CD4-positive, alpha-beta T cell treated with Interleukin-10 for 1 hour (primary cell): Measurements from ENCODE around the gene FLAD1.

Experiments
- DNase-seq: peaks from one replicate; pipeline ENCODE4 v3.0.0-alpha.2; 2020

Gene FLAD1

DNA sequence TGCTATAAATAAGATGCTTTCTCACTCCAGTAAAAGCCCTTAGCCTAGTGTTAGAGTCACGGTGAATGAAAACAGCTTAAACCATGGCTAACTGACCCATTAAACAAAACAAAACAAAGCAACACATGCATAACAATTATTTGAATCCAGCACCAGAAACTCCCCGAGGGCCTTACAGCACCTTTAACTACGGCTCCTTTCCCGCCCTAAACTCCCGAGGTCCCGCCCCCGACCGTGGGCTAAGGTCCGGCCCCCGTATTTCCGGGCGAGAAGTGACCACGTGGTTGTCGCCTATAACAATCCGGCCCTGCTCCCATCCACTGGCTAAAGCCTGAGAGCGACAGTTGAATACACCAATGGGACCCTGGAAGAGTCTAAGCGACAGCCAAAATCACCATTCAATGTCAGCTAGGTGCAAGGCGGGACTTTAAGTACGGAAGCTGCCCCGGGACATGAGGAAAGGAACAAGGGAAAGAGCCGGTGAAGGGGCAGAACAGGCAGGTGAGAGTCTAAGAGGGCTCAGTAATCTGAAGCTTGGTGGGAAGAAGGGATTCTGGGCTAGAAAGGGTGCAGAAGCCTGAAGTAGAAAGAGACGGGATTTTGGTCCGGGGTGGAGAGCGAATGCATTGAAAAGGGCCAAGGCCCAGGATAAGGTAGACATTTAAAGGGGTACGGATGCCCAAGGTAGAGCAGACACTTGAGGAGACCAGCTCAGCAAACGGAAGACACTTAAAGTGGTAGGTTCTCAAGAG, at the start of gene FLAD1:
Gene FLAD1, plus strand, starts transcription at position 448 of the 752 bp plus-strand sequence. CDS start 351 bp downstream, outside the sequence.
- peak; percentile 99 for DNase-seq

DNA sequence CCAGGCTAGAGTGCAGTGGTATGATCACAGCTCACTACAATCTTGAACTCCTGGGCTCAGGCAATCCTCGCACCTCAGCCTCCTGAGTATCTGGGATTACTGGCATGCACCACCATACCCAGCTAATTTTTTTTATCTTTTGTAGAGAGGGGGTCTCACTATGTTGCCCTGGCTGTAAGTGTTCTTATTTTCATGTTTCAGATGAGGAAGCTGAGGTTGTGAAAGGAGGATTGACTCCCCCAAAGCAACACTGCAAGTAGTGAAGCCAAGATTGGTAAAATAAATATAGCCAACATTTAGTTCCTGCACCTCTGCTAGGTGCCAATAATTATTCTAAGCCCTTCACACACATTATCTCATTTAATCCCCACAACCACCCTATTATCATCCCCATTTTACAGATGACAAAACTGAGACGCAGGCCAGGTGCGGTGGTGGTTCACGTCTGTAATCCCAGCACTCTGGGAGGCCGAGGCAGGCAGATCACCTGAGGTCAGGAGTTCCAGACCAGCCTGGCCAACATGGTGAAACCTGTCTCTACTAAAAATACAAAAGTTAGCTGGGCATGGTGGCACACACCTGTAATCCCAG, 48.7 kb upstream of the FLAD1 start:
- no peak for DNase-seq

DNA sequence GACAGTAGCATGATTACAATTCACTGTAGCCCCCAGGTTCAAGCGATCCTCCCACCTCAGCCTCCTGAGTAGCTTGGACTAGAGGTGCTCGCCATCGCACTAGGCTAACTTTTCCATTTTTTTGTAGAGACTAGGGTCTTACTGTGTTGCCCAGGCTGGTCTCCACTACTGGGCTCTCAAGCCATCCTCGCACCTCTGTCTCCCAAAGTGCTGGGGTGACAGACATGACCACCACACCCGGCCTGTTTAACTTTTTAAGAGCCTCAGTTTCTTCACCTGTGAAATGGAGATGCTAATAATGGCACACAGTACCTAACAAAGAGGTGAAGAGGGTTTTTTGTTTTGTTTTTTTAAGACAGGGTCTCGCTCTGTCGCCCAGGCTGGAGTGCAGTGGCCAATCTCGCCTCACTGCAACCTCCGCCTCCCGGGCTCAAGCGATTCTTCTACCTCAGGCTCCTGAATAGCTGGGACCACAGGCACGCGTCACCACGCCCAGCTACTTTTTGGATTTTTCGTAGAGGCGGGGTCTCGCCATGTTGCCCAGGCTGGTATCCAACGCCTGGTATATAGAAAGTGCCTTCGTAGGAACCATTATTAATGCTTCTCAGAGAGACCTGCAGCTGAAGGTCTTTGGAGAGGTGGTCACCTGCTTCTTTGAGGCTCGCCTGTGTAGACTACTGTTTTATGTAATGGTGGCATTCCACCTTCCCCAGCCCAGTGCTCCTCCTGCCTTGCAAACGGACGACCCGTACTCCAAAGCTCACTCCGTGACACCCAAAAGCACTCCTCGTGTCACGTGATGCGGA, 47.2 kb upstream of the FLAD1 start:
- no peak for DNase-seq

DNA sequence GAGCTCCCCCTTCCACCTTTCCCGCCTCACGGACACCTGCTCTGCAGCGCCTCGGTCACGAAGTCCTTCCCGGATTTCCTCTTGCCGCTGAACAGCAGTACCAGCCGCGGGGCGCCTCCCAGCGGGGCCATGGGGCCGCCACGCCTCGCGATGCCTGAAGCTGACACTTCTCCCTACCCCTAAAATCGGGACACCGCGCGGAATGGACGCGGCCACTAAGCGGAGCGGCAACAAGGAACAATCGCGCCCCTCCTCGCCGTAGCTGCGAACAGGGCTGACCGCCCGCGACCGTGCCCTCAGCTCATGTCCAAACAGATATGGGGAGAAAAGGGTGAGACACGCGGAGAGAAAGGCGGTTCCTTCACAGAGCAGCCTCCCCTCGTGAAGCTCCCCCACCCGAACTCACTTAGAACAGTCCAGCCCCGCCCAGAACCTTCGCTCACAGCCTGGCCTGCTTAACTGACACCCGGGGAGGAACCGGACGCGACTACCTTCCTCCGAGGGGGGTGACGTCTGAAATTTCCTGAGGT, 46.5 kb upstream of the FLAD1 start, which contains the start of gene PMVK:
Gene PMVK, minus strand, starts transcription at position 165 of the 530 bp plus-strand sequence. Its CDS starts 34 bp downstream, at position 131.
- peak; percentile 97 for DNase-seq

DNA sequence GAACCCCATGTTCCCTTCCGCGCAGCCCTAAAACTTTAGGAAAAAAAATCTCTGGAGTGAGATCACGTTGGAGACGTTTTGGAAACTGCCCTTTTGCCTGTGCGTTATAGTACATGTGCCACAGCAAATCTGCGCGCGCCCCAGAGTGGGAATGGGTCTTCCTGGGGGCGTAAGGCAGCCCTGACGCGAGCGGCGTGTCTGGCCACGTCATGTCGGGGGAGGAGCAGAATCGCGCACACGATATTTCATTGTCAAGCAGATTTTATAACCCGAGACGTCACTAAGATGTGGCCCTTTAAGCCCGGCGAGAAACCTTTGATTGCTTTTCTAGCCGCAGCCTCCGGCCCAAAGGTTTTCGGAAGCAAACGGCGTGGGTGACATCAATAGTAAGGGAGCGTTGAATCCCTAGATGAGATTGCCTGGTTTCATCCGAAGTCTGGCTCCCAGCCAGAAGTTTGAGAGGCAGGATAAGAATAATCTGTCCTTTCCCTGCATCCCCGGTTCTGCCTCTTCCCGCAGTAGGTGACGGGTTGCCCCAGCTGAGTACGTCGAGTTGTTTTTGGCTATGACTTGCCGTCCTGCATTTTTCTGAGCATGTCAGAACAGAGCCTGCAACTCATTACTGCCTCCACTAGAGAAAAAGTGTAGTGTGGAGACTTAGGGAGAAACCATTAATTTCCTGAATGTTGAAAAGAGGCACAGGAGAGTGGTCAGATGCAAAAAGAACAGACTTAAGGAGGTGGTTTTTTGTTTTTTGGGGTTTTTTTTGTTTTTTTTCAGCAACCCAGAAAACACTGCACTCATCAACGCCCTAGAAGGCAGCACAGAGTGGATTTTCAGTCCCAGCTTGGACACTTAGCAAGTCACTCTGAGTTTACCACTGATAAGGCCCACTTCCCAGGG, 45.8 kb upstream of the FLAD1 start:
- DNase-seq: peak; percentile 94

DNA sequence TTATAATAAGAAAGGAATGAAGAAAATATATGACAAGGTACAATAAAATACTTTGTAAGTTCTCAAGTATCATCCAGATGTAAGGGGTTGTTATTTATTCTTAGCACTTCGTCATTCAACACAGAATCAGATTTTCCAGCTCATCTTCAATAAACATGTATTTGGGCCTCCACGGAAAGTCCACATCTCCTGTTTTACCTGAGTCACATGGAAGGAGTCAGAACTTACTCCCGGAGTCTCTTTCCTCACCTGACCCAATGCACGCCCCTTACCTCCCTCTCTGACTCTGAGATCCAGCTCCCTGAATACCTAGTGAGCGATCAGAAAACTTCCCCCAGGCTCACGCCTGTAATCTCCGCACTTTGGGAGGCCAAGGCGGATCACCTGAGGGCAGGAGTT, 45.2 kb upstream of the FLAD1 start:
- DNase-seq: no peak

DNA sequence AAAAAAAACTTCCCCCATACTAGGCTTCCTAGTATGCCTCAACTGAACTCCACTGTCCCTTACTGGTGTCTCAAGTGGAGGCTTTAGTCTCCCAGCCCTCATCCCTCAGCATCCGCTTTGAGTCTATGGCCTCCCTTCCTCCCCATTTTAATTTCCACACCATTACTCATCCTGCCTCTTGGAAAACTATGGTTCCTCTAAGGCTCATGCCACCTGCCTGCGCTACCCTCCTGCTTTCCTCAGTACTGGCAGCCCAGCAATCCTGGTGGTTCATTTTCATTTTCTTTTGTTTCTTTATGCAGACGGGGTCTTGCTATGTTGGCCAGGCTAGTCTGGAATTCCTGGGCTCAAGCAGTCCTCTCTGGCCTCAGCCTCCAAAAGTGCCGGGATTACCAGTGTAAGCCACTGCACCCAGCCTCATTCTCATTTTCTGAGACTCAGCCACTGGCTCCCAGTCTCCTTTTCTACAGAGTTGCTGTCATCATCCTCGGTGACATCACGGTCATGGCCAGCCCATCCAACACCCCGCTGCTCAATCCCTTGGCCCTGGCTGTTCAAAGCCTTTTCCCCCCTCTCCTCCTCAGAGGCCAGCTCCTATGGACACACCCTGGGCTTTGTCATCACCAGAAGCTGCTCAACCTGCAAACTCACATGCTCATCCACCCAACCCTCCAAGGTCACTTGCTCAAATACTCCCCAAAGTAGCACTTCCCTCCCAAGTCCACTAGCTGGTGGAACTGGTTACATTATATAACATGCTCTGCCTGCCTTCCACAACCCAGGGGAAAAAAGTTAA, 44.3 kb upstream of the FLAD1 start:
- no peak for DNase-seq

DNA sequence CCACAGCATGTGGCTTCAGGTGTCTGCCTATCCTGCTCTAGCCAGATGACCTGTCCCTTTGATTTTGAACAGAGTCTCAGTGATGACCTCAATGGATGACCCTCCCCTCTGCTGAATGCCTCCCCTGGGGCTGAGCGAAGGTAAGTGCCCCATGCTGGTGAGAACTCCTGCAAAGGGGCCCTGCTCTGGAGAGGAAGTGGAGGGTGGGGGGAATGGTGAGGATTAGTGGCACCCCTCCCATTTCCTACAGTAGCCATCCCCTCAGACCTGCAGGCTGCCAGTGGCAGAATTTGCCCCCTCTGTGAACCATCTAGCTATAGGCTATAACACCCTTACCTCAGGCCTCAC, 43.0 kb upstream of the FLAD1 start:
- DNase-seq: no peak

DNA sequence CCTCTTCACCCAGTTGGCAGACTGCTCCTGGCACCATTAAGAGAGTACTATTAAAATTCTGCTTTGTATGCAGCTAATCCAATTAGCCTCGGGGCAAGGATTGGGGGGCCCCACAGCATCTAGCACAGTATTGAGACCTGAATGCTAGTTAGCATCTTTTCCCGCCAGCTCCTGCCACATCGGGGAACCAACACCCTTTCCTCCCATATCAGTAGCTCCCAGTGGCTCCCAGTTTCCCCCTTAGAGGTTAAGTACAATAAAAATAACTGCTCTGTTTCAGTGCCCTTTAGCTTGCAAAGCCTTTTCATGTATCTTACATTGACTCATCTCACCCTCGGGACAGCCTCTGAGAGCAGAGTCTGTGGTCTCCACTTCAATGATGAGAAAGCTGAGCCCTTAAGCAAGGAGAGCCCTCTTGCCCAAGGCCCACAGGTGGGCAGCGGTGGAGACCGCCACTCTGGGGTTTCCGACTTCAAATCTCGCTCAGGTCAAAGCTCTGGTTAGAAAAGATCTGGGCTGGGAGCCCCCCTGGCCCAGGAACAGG, 42.4 kb upstream of the FLAD1 start:
- no peak for DNase-seq

DNA sequence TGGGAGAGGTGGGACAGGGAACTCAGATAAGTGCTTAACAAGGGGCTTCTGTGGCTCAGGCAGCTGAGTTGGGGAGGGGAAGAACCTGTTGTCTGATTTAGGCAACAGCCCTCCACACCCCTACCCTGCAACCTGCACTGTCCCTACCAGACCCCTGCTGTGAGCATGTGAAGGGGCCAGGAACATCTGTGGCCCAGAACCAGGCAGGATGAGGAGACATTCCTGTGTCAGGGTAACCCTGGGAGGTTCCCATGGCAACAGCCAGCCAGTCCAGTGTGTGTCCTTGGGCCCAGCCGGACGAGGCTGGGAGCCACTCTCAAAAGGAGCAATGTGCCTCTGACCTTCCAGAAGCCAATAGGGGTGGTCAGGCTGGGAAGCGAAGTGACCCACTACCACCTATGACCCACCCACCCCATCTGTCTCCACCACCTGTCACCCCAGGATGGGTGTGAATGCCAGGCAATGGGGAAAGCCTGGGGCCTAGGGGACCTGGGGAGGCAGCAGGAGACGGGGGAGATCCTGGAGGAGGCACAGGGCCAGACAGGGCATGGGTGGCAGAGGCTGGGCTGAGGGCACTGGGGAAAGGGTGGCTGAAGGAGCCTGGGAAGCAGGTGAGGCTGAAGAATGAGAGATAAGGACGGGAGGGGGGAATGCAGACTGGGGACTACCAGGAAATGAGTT, 41.7 kb upstream of the FLAD1 start:
- DNase-seq: no peak

DNA sequence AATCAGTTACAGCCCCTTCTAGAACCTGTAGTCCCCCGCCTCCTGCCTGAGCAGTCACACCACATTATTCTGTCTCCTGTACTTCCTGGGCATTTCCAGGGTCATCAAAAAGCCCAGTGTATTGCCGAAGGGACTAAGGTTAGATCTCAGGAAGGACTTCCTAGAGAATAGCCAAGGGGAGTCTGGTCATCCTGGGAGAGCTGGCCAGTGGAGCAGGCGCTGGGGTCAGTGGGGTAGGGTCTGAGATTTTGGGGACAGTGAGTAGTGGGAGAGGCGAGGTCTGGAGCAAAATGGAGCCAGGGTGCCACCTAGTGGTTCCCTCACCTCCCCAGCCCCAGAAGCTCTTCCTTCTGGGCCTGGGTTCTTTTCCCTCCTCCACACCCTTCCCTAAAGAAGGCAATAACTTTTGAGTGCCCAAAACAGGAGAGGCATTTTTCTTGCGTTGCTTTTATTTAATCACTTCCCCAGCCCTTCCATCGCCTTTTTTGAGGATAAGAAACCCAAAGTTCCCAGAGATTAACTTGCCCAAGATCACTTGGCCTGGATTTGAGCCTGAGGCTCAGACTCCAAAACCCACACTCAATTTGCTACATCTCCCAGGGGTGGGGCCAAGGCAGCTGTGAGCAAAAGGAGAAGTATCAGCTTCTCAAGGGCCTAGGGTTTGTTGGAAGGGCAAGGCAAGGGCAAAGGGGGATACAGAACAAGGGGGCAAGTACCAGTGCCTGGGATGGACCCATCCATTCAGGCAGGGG, 39.3 kb upstream of the FLAD1 start:
- DNase-seq: no peak

DNA sequence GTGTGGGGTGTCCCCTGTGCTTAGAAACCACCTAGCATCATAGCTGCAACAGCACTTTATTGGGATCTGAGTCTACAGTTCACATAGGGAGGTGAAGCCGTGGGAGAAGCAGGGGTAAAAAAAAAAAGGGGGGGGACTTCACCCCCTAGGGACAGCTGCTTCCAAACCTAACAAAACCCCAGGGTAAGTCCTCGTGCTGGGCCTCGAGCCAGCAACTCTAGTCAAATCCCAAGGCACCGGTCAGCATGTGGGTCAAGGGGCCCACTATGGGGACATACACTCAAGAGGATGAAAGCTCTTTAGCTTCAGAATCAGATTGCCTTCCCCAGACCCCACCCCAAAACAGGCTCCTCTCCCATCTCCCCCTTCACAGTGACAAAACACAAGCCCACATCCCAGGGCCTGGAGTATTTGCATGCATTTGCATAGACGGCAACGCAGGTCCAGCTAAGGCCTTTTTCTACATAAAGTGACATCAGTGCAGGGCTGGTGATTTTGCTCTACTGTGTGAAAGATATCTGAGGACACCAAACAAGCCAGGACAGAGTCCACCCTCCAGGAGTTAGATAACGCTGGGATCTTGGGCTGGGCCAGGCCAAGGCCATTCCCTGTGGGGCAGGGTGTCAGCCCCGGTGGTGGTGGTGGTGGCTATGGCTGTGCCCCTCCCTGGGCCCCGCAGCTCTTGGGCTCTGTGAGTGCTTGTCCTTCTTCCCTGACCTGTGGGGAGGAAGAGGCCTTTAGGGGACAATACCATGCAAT, 38.6 kb upstream of the FLAD1 start:
- DNase-seq: no peak

DNA sequence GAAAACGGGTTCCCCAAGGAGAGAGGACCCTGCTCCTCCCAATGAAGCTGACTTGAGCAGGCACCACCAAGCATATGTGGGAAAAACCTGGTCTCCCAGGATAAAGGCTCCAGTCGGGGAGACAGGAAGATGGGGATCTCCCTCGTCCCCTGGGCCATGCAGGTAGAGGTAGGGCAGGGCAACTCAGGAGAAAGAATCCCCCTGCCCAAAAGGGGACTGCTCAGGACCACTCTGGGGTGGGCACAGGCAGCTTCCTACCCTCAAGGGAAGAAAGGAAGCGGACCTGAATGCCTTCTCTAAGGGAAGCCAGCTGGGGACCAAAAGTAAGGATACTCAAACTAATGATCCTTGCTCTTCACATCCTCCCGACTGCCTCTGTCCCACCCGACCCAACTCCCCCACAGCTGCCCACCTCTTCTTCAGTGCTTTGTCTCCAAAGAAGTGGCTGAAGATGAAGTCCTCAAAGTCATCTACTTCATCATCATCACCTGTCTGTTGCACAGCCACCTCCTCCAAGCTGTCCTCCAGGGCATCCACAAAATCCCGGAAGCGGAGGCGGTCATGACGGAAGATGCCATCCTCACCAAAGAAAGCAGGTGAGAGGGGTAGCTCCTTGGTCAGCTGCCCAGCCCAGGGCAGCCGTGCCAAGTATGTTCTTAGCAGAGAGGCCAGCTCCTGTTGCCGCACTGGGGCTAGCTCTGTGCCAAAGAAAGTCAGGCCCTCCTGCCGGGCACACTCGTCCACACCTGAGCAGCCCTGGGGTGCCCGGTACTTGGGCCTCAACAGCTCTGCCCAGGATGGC, 37.8 kb upstream of the FLAD1 start:
- no peak for DNase-seq

DNA sequence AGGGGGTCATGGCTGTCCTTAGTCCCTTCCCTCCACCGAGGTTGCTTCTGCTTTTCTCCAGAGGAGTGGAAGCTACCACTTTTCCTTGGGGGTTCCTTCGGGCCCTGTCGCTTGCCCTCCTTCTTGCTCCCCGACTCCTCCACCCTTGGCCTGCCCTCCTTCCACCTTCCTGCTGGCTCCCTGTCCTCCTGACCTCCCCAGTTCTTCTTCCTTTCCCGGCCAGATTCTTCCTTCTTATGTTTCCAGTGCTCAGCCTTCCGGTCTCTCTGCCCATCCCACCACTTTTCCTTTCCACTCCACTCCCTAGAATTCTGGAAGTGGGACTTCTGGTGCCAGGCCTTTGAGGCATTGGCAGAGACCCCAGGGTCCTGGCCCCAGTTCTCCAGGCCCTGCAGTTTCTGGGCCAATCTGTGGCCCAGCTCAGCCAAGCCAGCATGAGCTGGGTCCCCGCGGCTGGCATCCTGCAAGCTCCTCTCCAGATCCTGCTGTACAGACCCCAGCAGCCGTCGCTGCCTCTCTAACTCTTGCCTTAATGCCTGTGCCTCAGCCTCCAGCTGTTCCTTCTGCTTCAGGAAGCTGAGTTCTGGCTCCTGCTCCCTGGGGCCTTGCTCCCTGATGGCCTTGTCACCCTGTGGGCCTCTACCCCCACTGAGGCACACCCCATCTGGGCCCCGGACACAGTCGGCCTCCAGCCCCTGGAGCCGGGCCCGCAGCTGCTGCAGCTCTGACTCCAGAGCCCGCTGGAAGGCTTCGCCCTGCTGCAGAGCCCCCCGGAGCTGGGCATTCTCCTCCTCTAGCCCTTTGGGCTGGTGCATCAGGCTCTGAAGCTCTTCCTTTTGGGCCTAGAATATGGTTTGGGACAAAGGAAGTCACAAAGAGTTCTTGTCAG, 36.9 kb upstream of the FLAD1 start:
- DNase-seq: no peak

DNA sequence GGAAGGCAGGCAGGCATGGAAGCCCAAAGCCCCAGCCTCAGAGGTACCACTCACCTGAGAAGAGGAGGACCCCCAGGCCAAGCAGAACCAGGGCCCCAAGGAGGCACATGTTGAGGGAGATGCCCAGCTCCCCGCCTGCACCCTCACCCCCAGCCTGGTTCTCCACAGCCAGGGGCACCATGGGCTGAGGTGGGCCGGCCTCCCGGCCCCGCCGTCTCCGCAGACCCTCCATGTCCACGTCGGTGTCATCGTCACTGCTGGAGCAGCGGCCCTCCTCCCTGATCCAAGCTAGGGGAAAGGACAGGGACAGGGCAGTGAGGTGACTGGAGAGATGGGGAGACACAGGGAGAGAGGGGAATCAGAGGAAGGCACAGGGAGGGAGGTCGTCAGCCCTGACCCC, 35.1 kb upstream of the FLAD1 start:
- DNase-seq: no peak

DNA sequence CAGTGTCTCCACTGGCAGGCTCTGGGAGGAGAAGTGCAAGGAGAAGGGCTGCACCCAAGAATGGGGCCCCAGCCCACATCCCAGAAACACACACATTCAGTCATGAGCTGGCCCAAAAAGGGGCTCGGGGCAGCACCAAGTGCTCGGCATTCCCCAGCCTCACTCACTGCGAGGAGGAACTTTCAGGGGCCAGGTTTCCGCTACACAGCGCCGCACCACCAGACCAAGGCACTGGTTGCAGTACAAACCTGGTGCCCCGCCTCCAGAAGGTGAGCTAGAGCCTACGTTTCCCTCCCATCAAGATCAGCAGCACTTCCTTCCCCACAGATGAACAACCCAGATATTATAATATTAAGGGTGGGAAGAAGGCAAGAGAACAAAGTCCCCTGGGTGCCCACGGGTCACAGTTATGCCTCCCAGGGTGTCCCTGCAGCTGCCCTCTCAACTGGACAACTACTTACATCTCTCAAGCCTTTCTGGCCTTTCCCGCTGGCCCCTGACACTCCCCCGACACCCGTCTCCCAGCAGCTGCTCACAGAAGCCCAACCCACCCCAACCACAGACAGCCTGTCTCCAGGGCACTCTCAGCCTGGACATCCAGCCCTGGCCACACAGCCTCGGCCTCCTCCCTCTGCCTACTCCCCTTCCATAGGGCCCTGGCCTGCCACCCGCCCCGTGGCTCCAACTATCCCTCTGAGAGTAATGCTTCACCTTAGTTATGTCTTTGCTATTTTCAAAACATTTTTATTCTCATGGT, 31.1 kb upstream of the FLAD1 start:
- DNase-seq: peak; percentile 82
